Measurements from ENCODE around the gene SLC17A7. TPM values are rescaled to one million over a fixed set of nuclear protein-coding genes. Genes with fewer than 3 reads are reported as not detected.
A peak's percentile ranks its signal among the peaks of the same experiment; 100 is the strongest.

The SLC17A7 gene
- total and polyA plus RNA-seq, 2 donors (not counting 1 experiment from before 2014, with no cell fraction given) = 0.60 to 0.89 TPM

GRCh38 chr19:49395581-49396407 is 45.5 kb downstream of the SLC17A7 start:
- H3K79me2 ChIP-seq (ENCODE audit: control insufficient read depth, insufficient read depth, low read length) = no peaks in the 10 kb centered on the region
- no peaks in the 10 kb centered on the region for H3K27me3 ChIP-seq (replicated peaks in 1 of 4; ENCODE audit: control extremely low read depth in 1 of 4, control insufficient read depth in 3 of 4, insufficient read depth in 4 of 4, low read length in 3 of 4)
- ChIA-PET CTCF (interaction anchor here (0.5 to 0.6 kb wide), 2 partner anchors 48 to 170 kb away, joined by 3 to 4 read pairs; no protein-coding TSS in a partner anchor), POLR2A (no interaction called here)
- peaks cover 13 to 16% of the 10 kb centered on the region in 2 donors for H3K4me1 ChIP-seq (ENCODE audit: control insufficient read depth in 2 of 2, insufficient read depth in 2 of 2, low read length in 2 of 2)
- Mint-ChIP-seq H3K27me3 (no peaks in the 10 kb centered on the region), H3K4me3 (no peak overlapping the region), H3K9me3 (ENCODE audit: insufficient read depth) (no peaks in the 10 kb centered on the region), H3K27ac (peak overlapping the region; percentile 46), H3K4me1 (peaks cover 13% of the 10 kb centered on the region)
- no peak overlapping the region for H3K4me2 ChIP-seq (replicated peaks; ENCODE audit: low read depth, low read length, poor library complexity, severe bottlenecking)
- no peak for ATAC-seq (ENCODE audit: low read depth)
- H3K4me3 ChIP-seq (ENCODE audit: control extremely low read depth in 1 of 5, extremely low read depth in 1 of 5, insufficient read depth in 1 of 5, low read depth in 2 of 5, low read length in 4 of 5) = no peak overlapping the region
- no peak for DNase-seq
- H3K36me3 ChIP-seq (replicated peaks in 1 of 2; ENCODE audit: control extremely low read depth in 1 of 2, control insufficient read depth in 1 of 2, extremely low read depth in 1 of 2, insufficient read depth in 2 of 2, low read length in 1 of 2) = no peaks in the 10 kb centered on the region
- H4K20me1 ChIP-seq (ENCODE audit: control insufficient read depth, insufficient read depth, low read length, poor library complexity, severe bottlenecking) = no peaks in the 10 kb centered on the region
- no peak overlapping the region for H3K9ac ChIP-seq (ENCODE audit: low read length)
- intact Hi-C loops (cut with micrococcal nuclease) = no loop called here
- no peak overlapping the region for H3K27ac ChIP-seq (ENCODE audit: low read length in 2 of 2)
- 81% methylated on average over 7 of the region's 15 CpGs for WGBS (ENCODE audit: insufficient coverage)
- no peak overlapping the region for H2AFZ ChIP-seq (ENCODE audit: insufficient read depth, low read depth, low read length, poor library complexity, severe bottlenecking)
- TF ChIP-seq EZH2 (IDR thresholded peaks at IDR 0.05; ENCODE audit: borderline replicate concordance, insufficient read depth, low read depth, low read length, poor library complexity, severe bottlenecking) (no peak), CTCF (IDR thresholded peaks at IDR 0.05) (no peak)
- H3K9me3 ChIP-seq (ENCODE audit: control extremely low read depth in 1 of 3, control insufficient read depth in 2 of 3, insufficient read depth in 1 of 3, low read length in 2 of 3) = no peaks in the 10 kb centered on the region

DNA sequence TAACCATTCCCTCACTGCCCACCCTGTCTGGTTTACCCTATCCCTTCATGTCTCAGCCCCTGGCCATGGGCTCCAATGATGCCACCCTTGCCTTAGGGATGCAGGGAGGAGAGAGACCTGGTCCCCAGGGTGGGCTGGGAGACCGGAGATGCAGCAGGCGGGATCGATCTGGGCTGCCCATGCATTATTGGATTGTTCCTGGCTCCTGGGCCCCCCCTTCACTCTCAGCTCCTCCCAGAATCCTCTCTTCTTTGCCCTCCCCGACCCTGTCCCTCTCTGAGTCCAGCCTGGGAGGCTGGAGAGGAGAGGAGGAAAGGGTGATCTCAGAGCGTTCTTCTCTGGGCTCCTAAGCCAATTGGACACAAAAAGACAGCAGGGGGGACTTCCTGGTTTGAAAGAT is 47.4 kb downstream of the SLC17A7 start:
- no peak for ATAC-seq (ENCODE audit: low read depth)
- Histone ChIP-seq H3K79me2 (ENCODE audit: control insufficient read depth, insufficient read depth, low read length) (no peaks in the 10 kb centered on the region), H3K27me3 (replicated peaks in 1 of 4; ENCODE audit: control extremely low read depth in 1 of 4, control insufficient read depth in 3 of 4, insufficient read depth in 4 of 4, low read length in 3 of 4) (no peaks in the 10 kb centered on the region), H4K20me1 (ENCODE audit: control insufficient read depth, insufficient read depth, low read length, poor library complexity, severe bottlenecking) (no peaks in the 10 kb centered on the region), H3K9me3 (ENCODE audit: control extremely low read depth in 1 of 3, control insufficient read depth in 2 of 3, insufficient read depth in 1 of 3, low read length in 2 of 3) (no peaks in the 10 kb centered on the region), H3K4me3 (ENCODE audit: control extremely low read depth in 1 of 5, extremely low read depth in 1 of 5, insufficient read depth in 1 of 5, low read depth in 2 of 5, low read length in 4 of 5) (no peak overlapping the region), H3K4me2 (replicated peaks; ENCODE audit: low read depth, low read length, poor library complexity, severe bottlenecking) (no peak overlapping the region), H3K9ac (ENCODE audit: low read length) (no peak overlapping the region), H3K27ac (ENCODE audit: low read length in 2 of 2) (no peak overlapping the region), H3K36me3 (replicated peaks in 1 of 2; ENCODE audit: control extremely low read depth in 1 of 2, control insufficient read depth in 1 of 2, extremely low read depth in 1 of 2, insufficient read depth in 2 of 2, low read length in 1 of 2) (no peaks in the 10 kb centered on the region), H2AFZ (ENCODE audit: insufficient read depth, low read depth, low read length, poor library complexity, severe bottlenecking) (no peak overlapping the region), H3K4me1 (ENCODE audit: control insufficient read depth in 2 of 2, insufficient read depth in 2 of 2, low read length in 2 of 2) (peaks cover 16 to 32% of the 10 kb centered on the region in 2 donors)
- no peak for DNase-seq
- intact Hi-C loops (cut with micrococcal nuclease) = loop anchor here (2.0 to 5.0 kb wide), 3 partner anchors 33 to 167 kb away; partner anchors contain the start of gene GFY
- H3K4me3 Mint-ChIP-seq = no peak overlapping the region
- no peaks in the 10 kb centered on the region for H3K27me3 Mint-ChIP-seq
- no peak for TF ChIP-seq CTCF (IDR thresholded peaks at IDR 0.05)
- TF ChIP-seq EZH2 (IDR thresholded peaks at IDR 0.05; ENCODE audit: borderline replicate concordance, insufficient read depth, low read depth, low read length, poor library complexity, severe bottlenecking) = no peak
- no peaks in the 10 kb centered on the region for H3K9me3 Mint-ChIP-seq (ENCODE audit: insufficient read depth)
- no CpG with 5 or more reads among the region's 5 CpGs for WGBS (ENCODE audit: insufficient coverage)
- ChIA-PET CTCF (interaction anchor here (0.6 to 5.9 kb wide), 11 partner anchors 10 to 485 kb away, joined by 3 to 54 read pairs (median 5); partner anchors contain the start of gene PIH1D1), POLR2A (interaction anchor here (0.6 kb wide), 1 partner anchor 172 kb away, joined by 3 read pairs; no protein-coding TSS in a partner anchor)
- peaks cover 28% of the 10 kb centered on the region for H3K4me1 Mint-ChIP-seq
- H3K27ac Mint-ChIP-seq = no peak overlapping the region
